Tibial nerve (tissue), 4 donors: Measurements from ENCODE around the gene BPIFB2.
"Not testable (repeated sequence)": the region's sequence is repeated elsewhere in the genome, so short reads cannot be mapped to it uniquely, and the experiment has no call there.

Experiments used
- EP300 ChIP-seq, 2 donors: sonication (generic); formaldehyde crosslinking; IDR thresholded peaks; one replicate each; pipeline ENCODE4 v1.6.1; 2017; ENCODE audit warnings: antibody characterized with exemption in 2 of 2, mild to moderate bottlenecking in 1 of 2
- POLR2A ChIP-seq, 2 donors: fragments of 450-650 bp; IDR thresholded peaks; one replicate each; pipeline ENCODE4 v1.6.1; 2017; ENCODE audit warnings: antibody characterized with exemption in 2 of 2, mild to moderate bottlenecking in 2 of 2, moderate library complexity in 2 of 2
- TF ChIP-seq, protein P1 (sequence below), 5 experiments: fragments of 200-600 bp in 3 of 5; fragments of 450-650 bp in 2 of 5; sonication (generic) in 3 of 5; IDR thresholded peaks; one replicate each; pipeline ENCODE4 v1.5.1; 2016 to 2019; ENCODE audit warnings: antibody characterized with exemption in 5 of 5, mild to moderate bottlenecking in 3 of 5, moderate library complexity in 2 of 5

DNA sequence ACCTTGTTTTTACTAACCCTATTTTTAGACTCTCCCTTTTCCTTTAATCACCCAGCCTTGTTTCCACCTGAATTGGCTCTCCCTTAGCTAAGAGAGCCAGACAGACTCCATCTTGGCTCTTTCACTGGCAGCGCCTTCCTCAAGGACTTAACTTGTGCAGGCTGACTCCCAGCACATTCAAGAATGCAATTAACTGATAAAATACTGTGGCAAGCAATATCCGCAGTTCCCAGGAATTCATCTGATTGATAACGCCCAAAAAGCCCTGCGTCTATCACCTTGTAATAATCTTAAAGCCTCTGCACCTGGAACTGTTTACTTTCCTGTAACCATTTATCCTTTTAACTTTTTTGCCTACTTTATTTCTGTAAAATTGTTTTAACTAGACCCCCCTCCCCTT lies 32.4 kb upstream of the BPIFB2 start:
- TF ChIP-seq, protein P1, sequence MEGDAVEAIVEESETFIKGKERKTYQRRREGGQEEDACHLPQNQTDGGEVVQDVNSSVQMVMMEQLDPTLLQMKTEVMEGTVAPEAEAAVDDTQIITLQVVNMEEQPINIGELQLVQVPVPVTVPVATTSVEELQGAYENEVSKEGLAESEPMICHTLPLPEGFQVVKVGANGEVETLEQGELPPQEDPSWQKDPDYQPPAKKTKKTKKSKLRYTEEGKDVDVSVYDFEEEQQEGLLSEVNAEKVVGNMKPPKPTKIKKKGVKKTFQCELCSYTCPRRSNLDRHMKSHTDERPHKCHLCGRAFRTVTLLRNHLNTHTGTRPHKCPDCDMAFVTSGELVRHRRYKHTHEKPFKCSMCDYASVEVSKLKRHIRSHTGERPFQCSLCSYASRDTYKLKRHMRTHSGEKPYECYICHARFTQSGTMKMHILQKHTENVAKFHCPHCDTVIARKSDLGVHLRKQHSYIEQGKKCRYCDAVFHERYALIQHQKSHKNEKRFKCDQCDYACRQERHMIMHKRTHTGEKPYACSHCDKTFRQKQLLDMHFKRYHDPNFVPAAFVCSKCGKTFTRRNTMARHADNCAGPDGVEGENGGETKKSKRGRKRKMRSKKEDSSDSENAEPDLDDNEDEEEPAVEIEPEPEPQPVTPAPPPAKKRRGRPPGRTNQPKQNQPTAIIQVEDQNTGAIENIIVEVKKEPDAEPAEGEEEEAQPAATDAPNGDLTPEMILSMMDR (IDR thresholded peaks at IDR 0.05), result not testable (repeated sequence)
- TF ChIP-seq POLR2A, EP300 (IDR thresholded peaks at IDR 0.05): not testable (repeated sequence)
